HUES48 (cell line): ENCODE data around the gene FGF3.

Source experiments
- H3K27ac ChIP-seq: one replicate; pipeline ENCODE4 v1.7.0; 2013; ENCODE audit warnings: low read depth, low read length, inconsistent platforms
- H3K27me3 ChIP-seq: 2 replicates; pipeline ENCODE4 v1.6.1; 2013; ENCODE audit warnings: mild to moderate bottlenecking, low read length; ENCODE audit not compliant: control insufficient read depth, insufficient read depth
- H3K36me3 ChIP-seq: 2 replicates; pipeline ENCODE4 v1.6.1; 2013; ENCODE audit warnings: low read length; ENCODE audit not compliant: control insufficient read depth, insufficient read depth
- H3K4me1 ChIP-seq: 2 replicates; pipeline ENCODE4 v1.6.1; 2013; ENCODE audit warnings: mild to moderate bottlenecking, low read length; ENCODE audit not compliant: control insufficient read depth, insufficient read depth
- H3K4me3 ChIP-seq: 2 replicates; pipeline ENCODE4 v1.5.1; 2013; ENCODE audit warnings: mild to moderate bottlenecking, low read depth, low read length
- H3K9ac ChIP-seq: 2 replicates; pipeline ENCODE4 v1.6.1; 2013; ENCODE audit warnings: mild to moderate bottlenecking, low read depth, low read length, moderate library complexity
- H3K9me3 ChIP-seq: 2 replicates; pipeline ENCODE4 v1.6.1; 2013; ENCODE audit warnings: low read length; ENCODE audit not compliant: control insufficient read depth, insufficient read depth

FGF3 gene

DNA sequence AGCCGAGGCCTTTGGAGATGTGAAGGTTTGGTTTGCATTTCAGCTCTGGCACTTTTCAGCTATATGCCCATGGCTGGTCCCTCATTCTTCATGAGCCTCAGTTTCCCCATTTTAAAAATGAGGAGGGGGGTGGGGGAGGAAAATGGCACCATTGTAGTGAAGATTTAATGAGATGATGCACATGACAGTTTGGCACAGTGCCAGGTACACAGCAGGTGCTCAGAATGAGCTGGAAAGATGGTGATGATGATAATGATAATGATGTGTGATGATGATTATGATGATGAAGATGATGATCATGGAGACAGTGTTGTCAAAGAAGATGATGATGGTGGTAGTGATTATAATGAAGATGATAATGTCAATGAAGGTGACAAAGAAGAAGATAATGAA is 24.3 kb upstream of the FGF3 start:
- no peak overlapping the region for H3K27ac ChIP-seq
- H3K9me3 ChIP-seq = no peaks in the 10 kb centered on the region
- no peak overlapping the region for H3K4me3 ChIP-seq
- H3K9ac ChIP-seq = no peak overlapping the region
- peaks cover 13% of the 10 kb centered on the region; the same call in 1 of the 2 replicates for H3K4me1 ChIP-seq
- H3K36me3 ChIP-seq = no peaks in the 10 kb centered on the region
- H3K27me3 ChIP-seq = peaks cover 6% of the 10 kb centered on the region; the same call in 1 of the 2 replicates

DNA sequence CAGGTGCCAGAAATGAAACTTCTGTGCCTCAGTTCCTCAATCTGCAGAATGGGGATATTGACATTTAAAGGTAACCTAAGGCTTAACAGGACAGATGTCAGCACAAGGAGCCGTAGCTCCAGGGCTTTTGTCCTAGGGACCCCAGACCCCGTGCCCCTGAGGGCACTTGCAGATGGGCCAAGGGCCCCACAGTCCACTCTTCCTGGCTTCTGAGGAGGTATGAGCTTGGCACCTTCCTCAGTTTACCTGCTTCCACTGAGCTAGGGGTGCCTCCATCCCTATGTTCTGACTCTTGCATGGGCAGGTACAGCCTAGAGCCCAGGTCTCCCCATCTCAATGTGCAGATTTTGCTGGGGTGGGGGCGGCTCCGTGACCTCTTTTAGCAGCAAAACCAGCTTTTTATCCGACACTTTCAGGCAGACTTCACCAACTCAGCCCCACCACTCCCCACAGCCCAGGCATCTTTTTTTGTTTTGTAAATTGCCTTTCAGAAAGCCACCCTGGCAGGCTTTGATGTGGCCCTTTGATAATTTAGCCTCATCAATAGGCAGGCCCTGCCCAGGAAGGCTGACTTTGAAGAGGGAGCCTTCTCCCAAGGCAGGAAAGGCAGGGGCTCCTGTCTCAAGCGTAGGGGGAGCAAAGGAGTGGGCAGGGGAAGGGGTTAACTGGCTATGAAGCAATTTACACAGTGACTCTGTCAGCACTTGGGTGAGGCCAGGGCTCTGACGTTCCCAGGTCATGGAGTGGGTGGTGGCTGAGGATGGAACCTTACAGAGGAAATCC is 23.7 kb upstream of the FGF3 start:
- Histone ChIP-seq H3K27ac (no peak overlapping the region), H3K4me3 (no peak overlapping the region), H3K36me3 (no peaks in the 10 kb centered on the region), H3K4me1 (peaks cover 13% of the 10 kb centered on the region; the same call in 1 of the 2 replicates), H3K9ac (no peak overlapping the region), H3K9me3 (no peaks in the 10 kb centered on the region), H3K27me3 (peaks cover 6% of the 10 kb centered on the region; the same call in 1 of the 2 replicates)

DNA sequence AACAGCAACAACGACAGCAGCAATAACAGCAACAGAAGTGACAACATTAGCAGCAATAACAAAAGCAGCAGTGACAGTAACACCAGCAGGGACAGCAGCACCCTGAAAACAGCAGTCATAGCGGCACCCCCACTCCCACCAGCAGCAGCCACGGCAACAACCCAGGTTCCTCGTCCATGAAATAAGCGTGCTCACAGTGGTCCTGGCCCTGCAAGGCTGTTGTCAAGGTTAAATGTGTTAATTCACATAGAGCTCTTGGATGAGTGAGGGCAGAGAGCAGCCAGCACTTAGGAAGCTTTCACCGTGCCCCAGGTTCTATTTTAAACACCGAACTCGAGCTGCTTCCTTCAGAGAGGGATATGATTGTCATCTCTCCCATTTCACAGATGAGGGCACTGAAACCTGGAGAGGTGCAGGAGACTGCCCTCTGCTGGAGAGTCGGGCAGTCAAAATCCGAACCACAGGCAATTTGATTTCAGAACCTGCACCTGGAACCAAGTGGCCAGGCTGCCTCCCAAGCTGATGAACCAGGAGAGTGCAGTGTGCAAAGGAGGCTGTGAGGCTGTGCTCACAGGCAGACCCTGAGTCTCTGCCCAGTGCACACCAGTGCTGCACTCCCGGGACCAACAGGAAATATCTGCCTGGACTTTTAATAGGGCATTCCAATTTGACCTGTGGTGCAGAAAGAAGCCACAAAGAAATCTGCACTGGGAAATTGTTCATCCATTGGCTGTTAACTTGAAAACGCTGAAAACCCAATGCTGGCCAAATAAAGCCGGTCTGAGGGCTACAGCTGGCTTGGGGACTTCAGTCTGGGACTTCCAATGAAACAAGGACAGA is 22.9 kb upstream of the FGF3 start:
- no peaks in the 10 kb centered on the region for H3K9me3 ChIP-seq
- no peaks in the 10 kb centered on the region for H3K36me3 ChIP-seq
- no peak overlapping the region for H3K27ac ChIP-seq
- H3K4me1 ChIP-seq = peaks cover 13% of the 10 kb centered on the region; the same call in 1 of the 2 replicates
- H3K4me3 ChIP-seq = no peak overlapping the region
- no peak overlapping the region for H3K9ac ChIP-seq
- peaks cover 6% of the 10 kb centered on the region; the same call in 1 of the 2 replicates for H3K27me3 ChIP-seq

DNA sequence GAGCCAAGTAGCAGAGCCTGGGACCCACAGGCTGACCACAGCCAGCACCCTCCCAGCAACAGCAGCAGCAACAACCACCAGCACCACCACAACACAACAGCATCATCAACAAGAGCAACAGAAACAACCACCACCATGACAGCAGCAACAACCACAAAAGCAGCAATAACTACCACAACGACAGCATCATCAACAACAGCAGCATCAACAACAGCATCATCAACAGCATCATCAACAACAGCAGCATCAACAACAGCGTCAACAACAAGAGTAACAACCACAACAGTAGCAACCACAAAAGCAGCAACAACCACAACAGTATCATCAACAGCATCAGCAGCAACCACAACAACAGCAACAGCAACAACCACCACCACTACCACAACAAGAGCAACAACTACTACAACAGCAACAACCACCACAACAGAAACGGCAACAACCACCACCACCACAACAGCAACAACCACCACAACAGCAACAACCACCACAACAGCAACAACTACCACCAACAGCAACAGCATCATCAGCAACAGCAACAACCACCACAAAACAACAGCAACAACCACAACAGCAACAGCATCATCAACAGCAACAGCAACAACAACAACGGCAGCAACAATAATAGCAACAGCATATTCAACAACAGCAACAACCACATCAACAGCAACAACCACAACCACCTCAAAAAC is 22.1 kb upstream of the FGF3 start:
- Histone ChIP-seq H3K4me3 (no peak overlapping the region), H3K4me1 (peaks cover 13% of the 10 kb centered on the region; the same call in 1 of the 2 replicates), H3K27me3 (peaks cover 6% of the 10 kb centered on the region; the same call in 1 of the 2 replicates), H3K36me3 (no peaks in the 10 kb centered on the region), H3K9ac (no peak overlapping the region), H3K27ac (no peak overlapping the region), H3K9me3 (no peaks in the 10 kb centered on the region)

DNA sequence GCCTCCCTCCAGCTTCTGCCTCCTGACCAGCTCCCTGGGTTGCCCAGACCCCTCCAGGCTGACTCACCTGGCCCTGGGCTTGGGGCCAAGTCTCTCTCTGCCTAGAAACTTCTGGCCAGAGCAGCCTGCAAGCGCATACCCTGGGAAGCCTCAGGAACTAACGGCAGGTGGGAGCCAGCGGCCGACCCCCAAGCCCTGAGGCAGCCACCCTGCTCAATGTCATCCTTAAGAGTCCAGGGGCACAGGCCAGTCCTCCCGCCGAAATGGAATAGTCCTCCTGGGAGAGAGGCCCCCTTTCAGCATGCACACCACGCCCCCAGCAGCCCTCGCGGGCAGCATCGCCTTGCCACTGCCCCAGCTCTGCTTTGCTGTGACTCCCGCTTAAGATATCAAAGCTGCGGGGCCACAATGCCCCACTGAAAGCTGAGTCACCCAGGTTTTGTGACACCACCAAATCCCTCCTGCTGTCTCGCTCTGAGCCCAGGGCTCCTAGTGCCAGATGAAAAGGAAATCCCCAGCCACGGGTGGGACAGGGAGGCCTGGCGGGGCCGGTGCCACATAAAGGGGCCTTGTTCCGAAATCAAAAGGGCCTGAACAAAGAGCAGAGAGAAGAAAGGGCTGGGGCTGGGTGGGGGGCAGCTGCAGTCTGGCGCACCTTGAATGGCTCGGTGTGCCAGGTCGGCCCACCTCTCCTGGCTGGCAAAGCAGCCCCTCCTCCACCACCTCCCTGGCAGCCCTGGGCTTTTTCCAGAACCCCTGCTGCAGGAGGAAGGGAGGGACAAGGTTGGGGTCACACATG is 21.4 kb upstream of the FGF3 start:
- H3K9ac ChIP-seq = no peak overlapping the region

DNA sequence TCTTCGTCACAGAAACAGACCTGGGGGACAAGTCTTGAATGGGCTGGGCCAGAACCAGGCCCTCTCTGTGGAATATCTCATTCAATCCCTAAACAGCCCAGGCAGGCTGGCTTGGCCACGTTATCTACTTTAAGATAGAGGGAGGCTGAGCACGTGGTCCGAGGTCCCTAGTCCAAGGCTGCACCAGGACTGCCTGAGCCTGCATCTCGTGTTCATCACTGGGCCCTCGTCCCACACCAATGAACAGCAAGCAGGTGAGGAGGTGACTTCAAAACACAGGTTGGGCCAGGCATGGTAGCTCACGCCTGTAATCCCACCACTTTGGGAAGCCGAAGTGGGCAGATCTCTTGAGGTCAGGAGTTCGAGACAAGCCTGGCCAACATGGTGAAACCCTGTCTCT is 20.3 kb upstream of the FGF3 start:
- H3K36me3 ChIP-seq = no peaks in the 10 kb centered on the region
- H3K9ac ChIP-seq = no peak overlapping the region
- no peaks in the 10 kb centered on the region for H3K9me3 ChIP-seq
- H3K4me1 ChIP-seq = peaks cover 13% of the 10 kb centered on the region; the same call in 1 of the 2 replicates
- H3K27ac ChIP-seq = no peak overlapping the region
- peaks cover 6% of the 10 kb centered on the region; the same call in 1 of the 2 replicates for H3K27me3 ChIP-seq
- H3K4me3 ChIP-seq = no peak overlapping the region

More for the DNA sequence above, 21.4 kb upstream of the FGF3 start:
- Histone ChIP-seq H3K9me3 (no peaks in the 10 kb centered on the region), H3K4me1 (peaks cover 13% of the 10 kb centered on the region; the same call in 1 of the 2 replicates), H3K27ac (no peak overlapping the region), H3K4me3 (no peak overlapping the region), H3K36me3 (no peaks in the 10 kb centered on the region), H3K27me3 (peaks cover 6% of the 10 kb centered on the region; the same call in 1 of the 2 replicates)

DNA sequence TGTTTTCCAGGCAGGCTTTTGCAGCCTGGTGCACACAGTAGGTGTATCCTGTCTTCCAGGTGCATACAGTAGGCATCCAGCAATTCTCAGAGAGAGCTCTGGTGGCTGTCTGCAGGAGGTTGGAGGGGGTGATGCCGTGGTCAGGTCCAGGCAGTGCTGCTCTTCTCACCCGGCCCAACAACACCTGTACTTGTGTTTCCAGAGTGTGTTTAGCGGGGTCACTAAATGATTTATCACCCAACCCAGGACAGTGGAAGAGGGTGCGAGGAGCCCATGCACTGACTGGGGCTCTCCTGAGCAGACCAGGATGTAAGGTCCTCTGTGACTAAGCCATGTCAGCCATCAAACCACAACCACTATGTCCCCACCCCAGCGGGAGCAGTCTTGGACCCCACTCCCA is 18.6 kb upstream of the FGF3 start:
- Histone ChIP-seq H3K27me3 (peaks cover 6% of the 10 kb centered on the region; the same call in 1 of the 2 replicates), H3K9ac (no peak overlapping the region), H3K9me3 (no peaks in the 10 kb centered on the region), H3K27ac (no peak overlapping the region), H3K4me1 (peaks cover 10% of the 10 kb centered on the region), H3K4me3 (no peak overlapping the region), H3K36me3 (no peaks in the 10 kb centered on the region)

DNA sequence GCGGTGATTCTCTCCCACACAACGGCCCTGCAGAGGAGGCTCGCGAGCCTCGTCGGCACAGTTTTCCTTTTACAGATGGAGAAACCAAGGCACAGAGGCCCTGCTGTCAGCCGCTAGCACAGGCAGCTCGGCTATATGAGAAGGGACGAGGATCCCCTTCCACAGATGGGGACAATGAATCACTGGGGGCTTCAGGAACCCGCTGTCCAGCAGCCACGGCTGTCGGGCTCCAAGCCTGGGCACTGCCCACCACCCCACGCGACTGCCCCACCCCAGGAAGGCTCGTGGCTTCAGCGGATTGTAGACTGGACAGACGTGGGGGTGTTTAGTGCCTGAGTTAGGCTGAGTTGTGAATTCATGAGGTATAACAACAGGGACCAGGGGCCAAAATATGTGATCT is 17.2 kb upstream of the FGF3 start:
- no peaks in the 10 kb centered on the region for H3K9me3 ChIP-seq
- H3K9ac ChIP-seq = no peak overlapping the region
- H3K27ac ChIP-seq = no peak overlapping the region
- H3K4me3 ChIP-seq = no peak overlapping the region
- H3K36me3 ChIP-seq = no peaks in the 10 kb centered on the region
- H3K4me1 ChIP-seq = peaks cover 13% of the 10 kb centered on the region
- no peaks in the 10 kb centered on the region for H3K27me3 ChIP-seq

DNA sequence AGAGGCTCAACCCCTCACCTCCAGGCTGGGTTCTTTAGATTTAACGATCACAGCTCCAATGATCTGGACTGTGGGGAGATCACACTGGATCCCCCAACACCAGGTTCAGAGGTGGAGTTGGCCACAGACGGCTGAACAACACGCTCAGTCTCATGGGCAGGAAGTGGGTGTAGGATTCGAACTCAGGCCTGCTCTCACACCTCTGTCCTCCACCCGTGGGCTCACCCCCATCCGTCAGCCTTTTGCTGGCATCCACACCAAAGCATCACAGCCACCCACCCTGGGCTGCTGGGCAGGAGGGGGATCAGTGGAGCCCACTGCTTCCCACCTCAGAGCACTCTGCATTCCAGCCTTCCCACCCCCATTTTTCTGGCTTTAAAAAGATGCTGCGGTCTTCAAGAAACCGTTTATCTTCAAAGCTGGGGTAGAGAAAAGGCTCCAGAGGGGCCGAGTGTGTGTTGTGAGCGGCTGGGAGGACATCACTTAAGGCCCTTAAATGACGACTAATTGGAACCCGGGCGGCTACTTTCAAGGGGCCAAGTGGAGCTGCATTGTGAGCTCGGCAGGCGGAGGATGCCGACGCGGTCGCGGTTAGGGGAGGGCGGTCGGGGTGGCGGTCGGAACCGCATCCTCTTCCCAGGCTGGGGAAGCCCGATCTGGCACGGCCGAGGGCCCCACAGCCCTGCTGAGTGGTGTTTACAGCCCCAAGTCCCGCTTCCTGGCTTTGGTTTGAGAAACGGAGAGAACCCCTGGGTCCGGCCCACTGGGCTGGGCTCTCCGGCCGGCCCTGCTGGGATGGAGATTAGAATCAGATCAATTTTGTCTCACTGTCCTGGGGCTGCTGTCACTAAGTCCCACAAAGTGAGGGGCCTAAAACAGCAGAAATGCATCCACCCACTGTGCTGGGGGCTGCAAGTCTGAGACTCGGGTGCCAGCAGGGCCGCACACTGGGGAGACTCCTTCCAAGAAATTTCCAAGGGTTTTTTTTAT is 15.9 kb upstream of the FGF3 start:
- H3K4me1 ChIP-seq = peaks cover 8% of the 10 kb centered on the region
- H3K27ac ChIP-seq = no peak overlapping the region
- no peak overlapping the region for H3K9ac ChIP-seq
- H3K36me3 ChIP-seq = no peaks in the 10 kb centered on the region
- H3K27me3 ChIP-seq = no peaks in the 10 kb centered on the region
- H3K9me3 ChIP-seq = no peaks in the 10 kb centered on the region
- no peak overlapping the region for H3K4me3 ChIP-seq
